HCT116 (cell line): ENCODE results near the gene DDN. TPM values are rescaled to one million over a fixed set of nuclear protein-coding genes. Genes with fewer than 3 reads are reported as not detected.

Experiments
- ATAC-seq: fragments of 200-7000 bp; cut with Tn5 transposase; 2 replicates; pipeline ENCODE4 v1.9.1; 2020; ENCODE audit warnings: mild to moderate bottlenecking, moderate library complexity
- BruUV-seq: library from RNA; stranded (reverse); fragments of 400-500 nt; replicated peaks from 2 replicates; lab custom pipeline; 2021; lab: Mats Ljungman, UMichigan
- CTCF ChIA-PET: fragments of 300-600 bp; sonication (Branson Sonifier 250); formaldehyde crosslinking; loops from one replicate; lab custom pipeline; 2021; ENCODE audit warnings: antibody characterized with exemption; lab: Charles Lee
- POLR2A ChIA-PET: fragments of 300-600, 350-600 bp; sonication (Branson Sonifier 250); formaldehyde crosslinking; loops from one replicate; lab custom pipeline; 2021; ENCODE audit warnings: antibody characterized with exemption; lab: Charles Lee
- RAD21 ChIA-PET, 2 experiments: fragments of 300-600 bp; sonication (Branson Sonifier 250); formaldehyde crosslinking; loops; one replicate each; lab custom pipeline; 2023; ENCODE audit warnings: low total read pairs in 2 of 2; ENCODE audit not compliant: uncharacterized antibody in 2 of 2, unreplicated experiment in 2 of 2, low non-redundant PET in 1 of 2; lab: Charles Lee
- DNase-seq: peaks from one replicate; pipeline ENCODE4 v3.0.0-alpha.2; 2010; ENCODE audit warnings: low read depth, low spot score
- H2AFZ ChIP-seq: fragments of 200-600 bp; shearing (Covaris generic), sonication (generic); 2 replicates; pipeline ENCODE4 v1.6.1; 2017; ENCODE audit warnings: low read depth, mixed run types, mixed read lengths, antibody characterized with exemption, low read length; ENCODE audit not compliant: poor library complexity, severe bottlenecking
- H3K27ac ChIP-seq: 2 replicates; pipeline ENCODE4 v1.5.1; 2012; ENCODE audit warnings: low read depth, low read length
- H3K27me3 ChIP-seq: fragments of 200-600 bp; sonication (generic); 2 replicates; pipeline ENCODE4 v1.6.1; 2016; ENCODE audit warnings: mixed run types, low read length, mixed read lengths; ENCODE audit not compliant: insufficient read depth
- H3K36me3 ChIP-seq, 2 experiments: fragments of 200-500 bp in 1 of 2; fragments of 200-600 bp in 1 of 2; sonication (Bioruptor generic) in 1 of 2; sonication (generic) in 1 of 2; 2 replicates each; pipeline versions ENCODE4 v1.5.1 to v1.6.1; 2014 to 2016; ENCODE audit warnings: low read length in 2 of 2, inconsistent platforms in 1 of 2, mixed read lengths in 1 of 2, mixed run types in 1 of 2; ENCODE audit not compliant: insufficient read depth in 2 of 2, control insufficient read depth in 1 of 2
- H3K4me1 ChIP-seq, 2 experiments: fragments of 200-600 bp in 1 of 2; sonication (generic) in 1 of 2; 2 replicates each; pipeline versions ENCODE4 v1.5.1 to v1.6.1; 2012 to 2017; ENCODE audit warnings: low read length in 2 of 2, inconsistent platforms in 1 of 2, mild to moderate bottlenecking in 1 of 2, mixed read lengths in 1 of 2, mixed run types in 1 of 2, moderate library complexity in 1 of 2; ENCODE audit not compliant: insufficient read depth in 2 of 2, control insufficient read depth in 1 of 2
- H3K4me2 ChIP-seq: fragments of 200-600 bp; sonication (generic); 2 replicates; pipeline ENCODE4 v1.6.1; 2017; ENCODE audit warnings: mixed run types, low read length, mixed read lengths
- H3K4me3 ChIP-seq, 2 experiments: fragments of 200-600 bp in 1 of 2; sonication (generic) in 1 of 2; replicated peaks in 1 of 2; 2 replicates each; pipeline ENCODE4 v1.5.1; 2011 to 2016; ENCODE audit warnings: low read length in 2 of 2, control low read depth in 1 of 2, low read depth in 1 of 2, mild to moderate bottlenecking in 1 of 2, mixed read lengths in 1 of 2, mixed run types in 1 of 2
- H3K79me2 ChIP-seq: fragments of 200-600 bp; sonication (generic); 2 replicates; pipeline ENCODE4 v1.6.1; 2017; ENCODE audit warnings: mild to moderate bottlenecking, mixed run types, low read length, moderate library complexity, mixed read lengths; ENCODE audit not compliant: insufficient read depth
- H3K9ac ChIP-seq: fragments of 200-600 bp; sonication (generic); 2 replicates; pipeline ENCODE4 v1.6.1; 2016; ENCODE audit warnings: low read length, mixed read lengths
- H3K9me2 ChIP-seq: fragments of 200-600 bp; sonication (generic), shearing (Covaris generic); 2 replicates; pipeline ENCODE4 v1.6.1; 2017; ENCODE audit warnings: mixed run types, mild to moderate bottlenecking, moderate library complexity; ENCODE audit not compliant: insufficient read depth
- H3K9me3 ChIP-seq, 2 experiments: fragments of 200-500 bp in 1 of 2; fragments of 200-600 bp in 1 of 2; sonication (Bioruptor generic) in 1 of 2; sonication (generic) in 1 of 2; 2 replicates each; pipeline ENCODE4 v1.6.1; 2014 to 2017; ENCODE audit warnings: low read length in 2 of 2, mixed read lengths in 2 of 2, inconsistent platforms in 1 of 2, low read depth in 1 of 2, mild to moderate bottlenecking in 1 of 2, mixed run types in 1 of 2, moderate library complexity in 1 of 2; ENCODE audit not compliant: control insufficient read depth in 1 of 2, insufficient read depth in 1 of 2
- H4K20me1 ChIP-seq: fragments of 200-600 bp; sonication (generic), shearing (Covaris generic); 2 replicates; pipeline ENCODE4 v1.6.1; 2017; ENCODE audit warnings: mixed run types, mild to moderate bottlenecking, moderate library complexity; ENCODE audit not compliant: insufficient read depth
- CTCF ChIP-seq, 3 experiments: fragments of 200-600 bp in 1 of 3; sonication (generic) in 1 of 3; IDR thresholded peaks in 2 of 3; conservative IDR thresholded peaks in 1 of 3; 2 replicates each; pipeline ENCODE4 v1.5.1; 2012 to 2017; ENCODE audit warnings: low read depth in 2 of 3, low read length in 2 of 3, antibody characterized with exemption in 1 of 3, borderline replicate concordance in 1 of 3, control low read depth in 1 of 3, mild to moderate bottlenecking in 1 of 3, mixed read lengths in 1 of 3, mixed run types in 1 of 3, moderate library complexity in 1 of 3; ENCODE audit not compliant: insufficient read depth in 1 of 3
- RAD21 ChIP-seq: IDR thresholded peaks from 2 replicates; pipeline ENCODE4 v1.6.1; 2012; ENCODE audit warnings: low read depth, mild to moderate bottlenecking
- SRF ChIP-seq: IDR thresholded peaks from 2 replicates; pipeline ENCODE4 v1.6.1; 2012; ENCODE audit warnings: low read depth
- intact Hi-C: fragments of 100-400 bp; cut with micrococcal nuclease; formaldehyde crosslinking; loops from 2 replicates; pipeline ENCODE4 v1.10.0; 2022
- total RNA-seq: library from RNA; stranded (reverse); gene quantifications from one replicate; pipeline ENCODE4 v1.2.1, GENCODE V29; 2021; ENCODE audit not compliant: unreplicated experiment

The DDN gene
- total RNA-seq, 1 experiment from 2014 or later = 8.1 TPM

GRCh38 chr12:49040364-49040855 is 41.2 kb upstream of the DDN start:
- intact Hi-C loops = no loop called here
- H3K27ac ChIP-seq = no peak overlapping the region
- POLR2A ChIA-PET = no interaction called here
- H3K4me2 ChIP-seq = no peak overlapping the region
- no peaks in the 10 kb centered on the region for H3K27me3 ChIP-seq
- no peak overlapping the region for H2AFZ ChIP-seq
- no peaks in the 10 kb centered on the region for H3K4me1 ChIP-seq
- CTCF ChIA-PET = interaction anchor here (0.6 kb wide), 1 partner anchor 38 kb away, joined by 4 read pairs; no protein-coding TSS in a partner anchor
- BruUV-seq = no TSS peak
- no peak overlapping the region for H3K9ac ChIP-seq
- RAD21 ChIA-PET = no interaction called here
- TF ChIP-seq CTCF (IDR thresholded peaks at IDR 0.05 in 2 of 3, conservative IDR thresholded peaks at IDR 0.05 in 1 of 3; ENCODE audit: borderline replicate concordance in 1 of 3, insufficient read depth in 1 of 3, low read depth in 2 of 3, low read length in 2 of 3) (no peak), RAD21 (no peak)
- TF ChIP-seq, all 23 proteins: peak for 0
- H3K9me3 ChIP-seq = no peaks in the 10 kb centered on the region
- DNase-seq (no peak), ATAC-seq (no peak)
- no peaks in the 10 kb centered on the region for H3K79me2 ChIP-seq
- no peaks in the 10 kb centered on the region for H3K9me2 ChIP-seq
- H3K4me3 ChIP-seq = no peak overlapping the region
- no peaks in the 10 kb centered on the region for H4K20me1 ChIP-seq
- H3K36me3 ChIP-seq = peaks cover 56 to 74% of the 10 kb centered on the region in 2 experiments; a peak in 3 of 4 replicates

GRCh38 chr12:49039421-49040363 is 40.5 kb upstream of the DDN start:
- Histone ChIP-seq H3K9me3 (no peaks in the 10 kb centered on the region), H4K20me1 (no peaks in the 10 kb centered on the region), H3K4me3 (no peak overlapping the region), H3K4me1 (no peaks in the 10 kb centered on the region), H3K4me2 (no peak overlapping the region), H3K9me2 (no peaks in the 10 kb centered on the region), H2AFZ (no peak overlapping the region), H3K36me3 (peaks cover 56 to 80% of the 10 kb centered on the region in 2 experiments), H3K27ac (no peak overlapping the region), H3K27me3 (no peaks in the 10 kb centered on the region), H3K9ac (no peak overlapping the region)
- DNase-seq (no peak), ATAC-seq (no peak)
- ChIA-PET POLR2A (no interaction called here), RAD21 (no interaction called here), CTCF (no interaction called here)
- intact Hi-C loops = no loop called here
- BruUV-seq = TSS peak; percentile 10
- TF ChIP-seq SRF = no peak
- TF ChIP-seq, all 23 proteins: peak for 0
- no peaks in the 10 kb centered on the region for H3K79me2 ChIP-seq
